PC-9 (cell line): ENCODE measurements around the gene TGFBR2. TPM values are rescaled to one million over a fixed set of nuclear protein-coding genes. Genes with fewer than 3 reads are reported as not detected.

ENCODE experiments used
- BruUV-seq: library from RNA; stranded (reverse); fragments of 400-500 nt; replicated peaks from 2 replicates; lab custom pipeline; 2021; lab: Mats Ljungman, UMichigan
- CTCF ChIA-PET: fragments of 300-600 bp; sonication (Branson Sonifier 250); formaldehyde crosslinking; loops from one replicate; lab custom pipeline; 2022; ENCODE audit warnings: antibody characterized with exemption; lab: Charles Lee
- POLR2A ChIA-PET: fragments of 300-600 bp; sonication (Branson Sonifier 250); formaldehyde crosslinking; loops from one replicate; lab custom pipeline; 2022; ENCODE audit warnings: antibody characterized with exemption; ENCODE audit not compliant: unreplicated experiment; lab: Charles Lee
- DNase-seq, 2 experiments: peaks; one replicate each; pipeline versions ENCODE4 v3.0.0 to v3.0.0-alpha.2; 2015 to 2022; ENCODE audit warnings: mixed read lengths in 1 of 2
- H2AFZ ChIP-seq: fragments of 200-600 bp; sonication (generic); 2 replicates; pipeline ENCODE4 v1.8.1; 2017; ENCODE audit warnings: antibody characterized with exemption
- H3F3A ChIP-seq: fragments of 200-600 bp; sonication (generic); 2 replicates; pipeline ENCODE4 v1.8.1; 2017; ENCODE audit warnings: antibody characterized with exemption, mild to moderate bottlenecking, low read depth; ENCODE audit not compliant: insufficient read depth
- H3K27ac ChIP-seq: fragments of 200-600 bp; sonication (generic); 2 replicates; pipeline ENCODE4 v1.6.1; 2016; ENCODE audit warnings: mixed run types
- H3K27me3 ChIP-seq: fragments of 200-600 bp; sonication (generic); 2 replicates; pipeline ENCODE4 v1.6.1; 2016; ENCODE audit warnings: low read depth, mixed run types; ENCODE audit not compliant: insufficient read depth
- H3K36me3 ChIP-seq: fragments of 200-600 bp; sonication (generic); 2 replicates; pipeline ENCODE4 v1.6.1; 2016; ENCODE audit warnings: low read depth, mixed run types
- H3K4me1 ChIP-seq: fragments of 200-600 bp; sonication (generic); replicated peaks from 2 replicates; pipeline ENCODE4 v1.6.1; 2016; ENCODE audit warnings: mixed run types; ENCODE audit not compliant: insufficient read depth
- H3K4me2 ChIP-seq: fragments of 200-600 bp; sonication (generic); 2 replicates; pipeline ENCODE4 v1.6.1; 2017; ENCODE audit warnings: mixed run types
- H3K4me3 ChIP-seq: fragments of 200-600 bp; sonication (generic); 2 replicates; pipeline ENCODE4 v1.6.1; 2016; ENCODE audit warnings: mixed run types
- H3K79me2 ChIP-seq: fragments of 200-600 bp; sonication (generic); 2 replicates; pipeline ENCODE4 v1.6.1; 2017; ENCODE audit warnings: low read depth, mixed run types
- H3K9me2 ChIP-seq: fragments of 200-600 bp; sonication (generic); 2 replicates; pipeline ENCODE4 v1.8.1; 2017; ENCODE audit warnings: mild to moderate bottlenecking; ENCODE audit not compliant: insufficient read depth
- H3K9me3 ChIP-seq: fragments of 200-600 bp; sonication (generic); 2 replicates; pipeline ENCODE4 v1.8.1; 2016; ENCODE audit warnings: low read depth; ENCODE audit not compliant: insufficient read depth
- H4K20me1 ChIP-seq: fragments of 200-600 bp; sonication (generic); 2 replicates; pipeline ENCODE4 v1.8.1; 2017; ENCODE audit not compliant: insufficient read depth
- EZH2 ChIP-seq: fragments of 200-600 bp; sonication (generic); IDR thresholded peaks from 2 replicates; pipeline ENCODE4 v1.8.0; 2017; ENCODE audit warnings: antibody characterized with exemption, low read depth
- intact Hi-C: fragments of 100-400 bp; cut with micrococcal nuclease; formaldehyde crosslinking; loops from one replicate; pipeline ENCODE4 v1.10.0; 2022; ENCODE audit not compliant: unreplicated experiment
- total RNA-seq: library from RNA; stranded (reverse); gene quantifications from 2 replicates; pipeline ENCODE4 v1.2.3, GENCODE V29; 2021
- TF ChIP-seq, protein P1 (sequence below): fragments of 200-600 bp; sonication (generic); conservative IDR thresholded peaks from 2 replicates; pipeline ENCODE4 v1.6.1; 2017; ENCODE audit warnings: mixed run types, antibody characterized with exemption, mild to moderate bottlenecking, moderate library complexity

Gene TGFBR2
- total RNA-seq, 1 experiment from 2014 or later = 33.6 TPM

DNA sequence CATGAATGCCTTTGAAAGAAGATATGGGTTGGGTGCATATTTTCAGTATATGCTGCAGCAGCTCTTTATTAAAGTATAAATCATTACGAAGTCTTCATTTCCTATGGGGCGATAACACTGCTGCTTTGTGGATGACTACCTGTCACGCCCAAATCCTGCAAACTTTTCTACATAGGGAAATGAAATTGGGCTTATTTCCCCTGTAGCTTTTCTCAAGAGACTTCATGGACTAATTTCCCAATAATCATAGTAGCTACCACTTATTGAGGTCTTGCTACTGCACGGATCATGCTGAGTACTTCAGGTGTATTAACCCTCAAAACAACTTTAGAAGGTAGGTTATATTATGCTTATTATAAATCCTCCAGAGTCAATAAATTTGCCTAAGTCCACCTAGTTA lies 8.0 kb downstream of the TGFBR2 start:
- no peaks in the 10 kb centered on the region for H3K36me3 ChIP-seq
- BruUV-seq = no TSS peak
- H3K4me2 ChIP-seq = no peak overlapping the region
- TF ChIP-seq EZH2 = no peak
- TF ChIP-seq, protein P1, sequence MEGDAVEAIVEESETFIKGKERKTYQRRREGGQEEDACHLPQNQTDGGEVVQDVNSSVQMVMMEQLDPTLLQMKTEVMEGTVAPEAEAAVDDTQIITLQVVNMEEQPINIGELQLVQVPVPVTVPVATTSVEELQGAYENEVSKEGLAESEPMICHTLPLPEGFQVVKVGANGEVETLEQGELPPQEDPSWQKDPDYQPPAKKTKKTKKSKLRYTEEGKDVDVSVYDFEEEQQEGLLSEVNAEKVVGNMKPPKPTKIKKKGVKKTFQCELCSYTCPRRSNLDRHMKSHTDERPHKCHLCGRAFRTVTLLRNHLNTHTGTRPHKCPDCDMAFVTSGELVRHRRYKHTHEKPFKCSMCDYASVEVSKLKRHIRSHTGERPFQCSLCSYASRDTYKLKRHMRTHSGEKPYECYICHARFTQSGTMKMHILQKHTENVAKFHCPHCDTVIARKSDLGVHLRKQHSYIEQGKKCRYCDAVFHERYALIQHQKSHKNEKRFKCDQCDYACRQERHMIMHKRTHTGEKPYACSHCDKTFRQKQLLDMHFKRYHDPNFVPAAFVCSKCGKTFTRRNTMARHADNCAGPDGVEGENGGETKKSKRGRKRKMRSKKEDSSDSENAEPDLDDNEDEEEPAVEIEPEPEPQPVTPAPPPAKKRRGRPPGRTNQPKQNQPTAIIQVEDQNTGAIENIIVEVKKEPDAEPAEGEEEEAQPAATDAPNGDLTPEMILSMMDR = no peak
- H4K20me1 ChIP-seq = no peaks in the 10 kb centered on the region
- ChIA-PET CTCF (no interaction called here), POLR2A (no interaction called here)
- no peaks in the 10 kb centered on the region for H3K27me3 ChIP-seq
- peaks cover 61% of the 10 kb centered on the region for H3K79me2 ChIP-seq
- H2AFZ ChIP-seq = no peak overlapping the region
- H3K4me1 ChIP-seq = peaks cover 10% of the 10 kb centered on the region
- intact Hi-C loops = no loop called here
- H3K27ac ChIP-seq = no peak overlapping the region
- H3K9me2 ChIP-seq = no peaks in the 10 kb centered on the region
- H3K4me3 ChIP-seq = no peak overlapping the region
- no peaks in the 10 kb centered on the region for H3F3A ChIP-seq
- no peak for DNase-seq
- no peaks in the 10 kb centered on the region for H3K9me3 ChIP-seq

DNA sequence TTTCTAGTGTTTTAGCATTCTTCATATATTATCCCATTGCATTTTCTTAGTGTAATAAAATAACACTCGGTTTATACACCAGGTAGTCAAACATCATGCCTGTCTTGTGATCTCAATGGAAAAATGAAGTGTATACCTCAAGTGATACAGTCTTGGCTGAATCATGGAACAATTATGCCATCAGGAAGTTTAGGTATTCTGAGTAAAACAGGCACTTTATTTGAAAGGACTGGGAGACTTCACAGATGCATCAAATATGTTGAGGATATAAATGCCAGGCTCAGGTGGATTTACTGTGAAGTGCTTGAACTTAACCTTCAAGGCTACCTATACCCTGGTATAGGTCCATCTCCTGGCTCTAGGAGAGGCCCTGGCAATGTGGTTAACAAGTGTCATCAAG lies 8.5 kb downstream of the TGFBR2 start:
- Histone ChIP-seq H3K9me2 (no peaks in the 10 kb centered on the region), H3K79me2 (peaks cover 55% of the 10 kb centered on the region), H3K4me1 (peaks cover 9% of the 10 kb centered on the region), H3K27ac (no peak overlapping the region), H3K4me2 (no peak overlapping the region), H4K20me1 (no peaks in the 10 kb centered on the region), H3K9me3 (no peaks in the 10 kb centered on the region), H3K36me3 (no peaks in the 10 kb centered on the region), H3K4me3 (no peak overlapping the region), H3F3A (no peaks in the 10 kb centered on the region), H2AFZ (no peak overlapping the region), H3K27me3 (no peaks in the 10 kb centered on the region)
- POLR2A ChIA-PET = no interaction called here
- no peak for DNase-seq
- TF ChIP-seq EZH2 = no peak
- TF ChIP-seq, protein P1 = no peak
- no TSS peak for BruUV-seq
- CTCF ChIA-PET = no interaction called here
- intact Hi-C loops = no loop called here

DNA sequence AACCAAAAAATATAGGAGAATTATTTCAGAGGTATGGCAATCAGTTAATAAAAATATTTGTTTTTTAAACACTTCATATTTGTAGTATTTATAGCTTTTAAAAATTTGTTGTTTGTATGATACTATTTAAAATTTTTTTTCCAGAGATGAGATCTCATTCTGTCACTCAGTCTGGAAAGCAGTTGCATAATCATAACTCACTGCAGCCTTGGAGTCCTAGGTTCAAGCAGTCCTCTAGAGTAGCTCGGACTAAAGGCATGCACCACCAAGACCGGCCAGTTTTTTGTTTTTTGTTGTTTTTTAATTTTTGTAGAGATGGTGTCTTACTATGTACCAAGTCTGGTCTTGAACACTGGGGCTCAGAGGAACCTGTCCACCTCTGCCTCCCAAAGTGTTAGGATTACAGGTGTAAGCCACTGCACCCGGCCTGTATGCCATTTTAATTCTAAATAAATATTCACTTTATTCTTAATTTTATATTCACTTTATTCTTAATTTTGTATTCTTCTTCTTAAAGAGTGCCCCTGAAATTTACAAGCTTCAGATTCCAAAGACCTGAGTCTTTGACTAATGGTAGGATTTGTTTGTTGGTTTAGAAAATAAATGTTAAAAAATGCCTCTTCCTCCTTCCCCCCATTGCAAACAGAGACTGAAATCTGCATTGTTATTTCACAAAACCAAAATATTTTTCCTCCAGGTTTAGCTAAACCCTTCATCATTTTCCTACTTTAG lies 9.4 kb downstream of the TGFBR2 start:
- no TSS peak for BruUV-seq
- CTCF ChIA-PET = interaction anchor here (0.6 kb wide), 1 partner anchor 292 kb away, joined by 5 read pairs; no protein-coding TSS in a partner anchor
- intact Hi-C loops = no loop called here

More for the DNA sequence above, 9.4 kb downstream of the TGFBR2 start:
- Histone ChIP-seq H3F3A (no peaks in the 10 kb centered on the region), H4K20me1 (no peaks in the 10 kb centered on the region), H3K4me3 (no peak overlapping the region), H3K79me2 (peaks cover 51% of the 10 kb centered on the region), H3K4me2 (no peak overlapping the region), H3K27me3 (no peaks in the 10 kb centered on the region), H3K36me3 (no peaks in the 10 kb centered on the region), H3K27ac (no peak overlapping the region), H3K4me1 (peaks cover 9% of the 10 kb centered on the region), H3K9me2 (no peaks in the 10 kb centered on the region), H2AFZ (no peak overlapping the region), H3K9me3 (no peaks in the 10 kb centered on the region)
- POLR2A ChIA-PET = interaction anchor here (0.7 kb wide), 1 partner anchor 9 kb away, joined by 3 read pairs; no protein-coding TSS in a partner anchor
- no peak for DNase-seq
- no peak for TF ChIP-seq EZH2
- TF ChIP-seq, protein P1 = no peak
